Activated CD8-positive, alpha-beta memory T cell treated with anti-CD3 and anti-CD28 coated beads for 1 hour (primary cell): ENCODE data around the gene TMEM140.
"Not testable (repeated sequence)": the region's sequence is repeated elsewhere in the genome, so short reads cannot be mapped to it uniquely, and the experiment has no call there.

ENCODE experiments used
- DNase-seq, 2 donors: peaks; one replicate each; pipeline ENCODE4 v3.0.0-alpha.2; 2020; ENCODE audit warnings: low read depth in 1 of 2; ENCODE audit errors: extremely low read depth in 1 of 2

Gene TMEM140

DNA sequence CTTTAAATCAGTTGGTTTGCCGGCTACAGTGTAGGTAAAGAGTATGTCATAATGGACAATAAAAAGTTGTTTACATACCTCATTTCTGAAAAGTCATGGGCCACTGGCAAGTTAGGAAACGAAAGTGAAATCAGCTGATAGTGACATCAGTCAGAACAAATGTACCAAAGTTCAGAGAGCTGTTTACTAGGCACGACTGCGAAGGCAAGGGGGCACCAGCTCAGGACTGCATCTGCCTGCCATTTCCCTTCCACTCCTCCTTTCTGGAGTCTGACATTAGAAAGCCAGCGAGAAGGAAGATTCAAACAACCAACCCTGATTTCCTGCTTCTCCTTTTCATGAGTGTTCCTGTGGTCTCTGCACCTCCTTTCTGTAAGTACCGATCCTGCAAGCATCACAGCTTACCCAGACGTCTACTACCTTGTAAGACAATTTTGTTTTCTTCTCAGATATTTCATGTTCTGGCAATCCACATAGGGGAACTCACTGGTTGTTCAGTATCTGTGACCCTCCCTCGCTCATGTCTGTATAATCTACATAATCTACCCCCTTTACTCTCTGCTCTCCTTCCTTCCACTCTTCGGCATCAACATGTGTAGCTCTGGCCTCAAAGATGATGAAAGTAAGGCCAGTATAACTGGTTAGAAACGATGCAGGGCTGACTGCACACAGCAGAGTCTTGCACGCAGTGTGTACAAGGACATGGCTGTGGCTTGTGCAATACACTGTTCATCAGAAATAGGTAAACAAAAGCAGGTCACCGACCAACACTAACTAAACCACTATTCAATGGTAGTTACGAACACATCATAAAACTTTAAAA, at the start of gene TMEM140:
Gene TMEM140, plus strand, starts transcription at position 174 of the 823 bp plus-strand sequence. CDS start 16,370 bp downstream, outside the sequence.
- DNase-seq: peak in 1 of 2 donors; percentile 25

GRCh38 chr7:135098391-135098790, 49.5 kb upstream of the TMEM140 start:
- DNase-seq: no peak

GRCh38 chr7:135100856-135101255, 47.0 kb upstream of the TMEM140 start:
- DNase-seq: no peak

DNA sequence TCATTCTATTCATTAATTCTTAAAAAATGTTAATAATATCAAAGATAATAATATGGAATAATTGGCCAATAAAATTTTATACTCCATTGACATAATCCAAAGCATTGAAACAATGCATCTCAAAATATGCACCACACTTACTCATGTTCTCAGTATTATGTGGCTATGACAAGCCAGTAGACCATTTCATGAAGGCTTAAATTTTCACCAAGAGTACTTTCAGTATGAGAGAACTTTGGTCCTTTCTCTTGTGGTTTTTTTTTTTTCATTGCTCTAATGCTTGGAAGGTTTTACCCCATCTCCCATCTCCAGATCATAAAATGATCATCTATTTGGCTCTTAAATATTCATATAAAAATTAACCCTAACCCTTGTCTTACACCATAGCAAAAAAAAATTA, 45.5 kb upstream of the TMEM140 start:
- DNase-seq: no peak

DNA sequence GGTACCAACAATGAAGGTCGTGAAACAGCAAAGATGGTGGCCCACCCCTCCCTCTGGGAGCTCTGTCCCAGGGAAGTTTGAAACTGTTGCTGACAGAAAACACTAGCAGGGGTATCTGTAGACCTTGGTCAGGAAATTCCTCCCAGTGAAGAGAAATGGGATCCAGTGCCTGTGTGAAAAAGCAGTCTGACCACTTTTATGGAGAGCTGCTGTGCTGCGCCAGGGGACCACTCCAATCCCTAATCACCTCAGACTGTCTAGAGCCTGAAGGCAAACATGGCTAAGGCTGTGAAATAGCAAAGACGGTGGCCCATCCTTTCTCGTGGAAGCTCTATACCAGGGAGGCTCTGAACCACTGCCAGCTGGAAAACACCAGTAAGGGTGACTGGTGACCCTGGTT, 38.3 kb upstream of the TMEM140 start:
- DNase-seq: no peak

DNA sequence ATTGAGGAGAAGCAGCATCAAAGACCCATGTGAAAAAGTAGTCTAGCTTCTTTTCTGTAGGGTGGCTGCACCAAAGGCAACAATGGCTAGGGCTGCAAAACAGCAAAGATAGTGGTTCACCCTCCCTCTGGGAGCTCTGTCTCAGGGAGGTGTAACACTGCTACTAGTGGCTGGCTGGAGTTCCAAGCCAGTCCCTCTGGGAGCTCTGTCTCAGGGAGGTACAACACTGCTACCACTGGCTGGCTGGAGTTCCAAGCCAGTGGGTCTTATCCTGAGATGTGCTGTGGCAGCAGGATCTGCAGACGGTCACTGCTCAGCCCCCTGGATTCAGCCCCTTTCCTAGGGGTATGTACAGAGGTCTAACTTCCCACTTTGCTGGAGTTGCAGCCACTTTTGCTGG, 37.9 kb upstream of the TMEM140 start:
- no peak for DNase-seq

DNA sequence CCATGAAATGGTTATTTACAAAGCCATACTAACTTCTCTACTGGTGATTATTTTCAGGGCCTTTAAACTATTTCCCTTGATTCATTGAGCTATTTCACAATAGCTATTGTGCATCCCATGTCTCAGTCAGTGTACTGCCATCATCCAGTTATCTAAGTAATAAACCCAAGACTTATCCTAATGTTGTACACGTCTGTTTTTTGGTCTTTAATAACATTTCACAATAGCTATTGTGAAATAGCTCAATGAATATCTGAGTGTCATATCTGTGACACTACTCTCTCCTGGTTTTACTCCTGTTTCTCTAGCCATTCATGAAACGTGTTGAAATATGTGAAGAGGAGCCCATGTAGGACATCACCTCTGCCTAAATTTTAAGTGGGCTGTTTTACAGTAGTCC, 36.5 kb upstream of the TMEM140 start:
- no peak for DNase-seq

GRCh38 chr7:135114622-135115021, 33.2 kb upstream of the TMEM140 start:
- DNase-seq: no peak

DNA sequence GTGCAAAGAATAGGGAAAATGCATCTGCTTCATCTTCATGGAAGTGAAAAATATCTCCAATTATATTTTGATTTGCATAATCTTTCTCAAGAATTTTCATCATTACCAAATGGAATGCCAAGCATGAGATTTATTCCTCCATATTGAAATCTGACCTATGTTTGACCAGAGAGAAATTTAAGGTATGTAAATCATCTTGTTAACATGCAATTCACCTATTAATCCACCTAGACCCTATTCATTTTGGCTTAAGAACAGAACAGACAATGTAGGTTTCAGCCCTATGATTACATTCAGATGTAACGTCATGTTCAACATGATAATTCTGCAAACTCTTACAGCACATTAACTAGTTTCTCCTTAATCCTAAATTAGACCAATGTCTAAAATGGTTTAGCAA, 30.8 kb upstream of the TMEM140 start:
- DNase-seq: no peak

DNA sequence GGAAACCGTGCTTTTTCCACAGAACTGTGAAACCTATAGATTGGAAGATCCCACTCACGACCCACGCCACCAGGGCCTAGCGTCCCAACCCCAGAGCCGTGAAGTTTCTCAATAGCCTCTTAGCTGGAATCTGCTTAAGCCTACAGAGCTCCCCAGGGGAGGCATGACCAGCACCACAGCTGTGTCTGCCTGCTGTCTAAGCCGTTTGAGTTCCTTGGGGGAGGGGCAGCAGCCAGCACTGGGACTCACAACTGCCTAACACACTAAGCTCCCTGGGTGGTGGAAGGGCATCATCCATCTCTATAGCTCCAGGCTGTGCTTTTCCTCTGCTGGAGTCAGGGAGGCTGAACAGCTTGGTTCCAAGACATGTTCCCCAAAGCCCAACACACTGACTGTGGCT, 26.0 kb upstream of the TMEM140 start:
- no peak for DNase-seq

GRCh38 chr7:135124631-135125030, 23.2 kb upstream of the TMEM140 start:
- DNase-seq: not testable (repeated sequence)

GRCh38 chr7:135128931-135129330, 18.9 kb upstream of the TMEM140 start:
- DNase-seq: no peak

- DNase-seq: no peak
Observed at GRCh38 chr7:135129579-135129978, 18.3 kb upstream of the TMEM140 start.

GRCh38 chr7:135143885-135144668, 3.8 kb upstream of the TMEM140 start:
- DNase-seq: no peak

- no peak for DNase-seq
Observed at GRCh38 chr7:135147341-135147898, 452 bp upstream of the TMEM140 start.

DNA sequence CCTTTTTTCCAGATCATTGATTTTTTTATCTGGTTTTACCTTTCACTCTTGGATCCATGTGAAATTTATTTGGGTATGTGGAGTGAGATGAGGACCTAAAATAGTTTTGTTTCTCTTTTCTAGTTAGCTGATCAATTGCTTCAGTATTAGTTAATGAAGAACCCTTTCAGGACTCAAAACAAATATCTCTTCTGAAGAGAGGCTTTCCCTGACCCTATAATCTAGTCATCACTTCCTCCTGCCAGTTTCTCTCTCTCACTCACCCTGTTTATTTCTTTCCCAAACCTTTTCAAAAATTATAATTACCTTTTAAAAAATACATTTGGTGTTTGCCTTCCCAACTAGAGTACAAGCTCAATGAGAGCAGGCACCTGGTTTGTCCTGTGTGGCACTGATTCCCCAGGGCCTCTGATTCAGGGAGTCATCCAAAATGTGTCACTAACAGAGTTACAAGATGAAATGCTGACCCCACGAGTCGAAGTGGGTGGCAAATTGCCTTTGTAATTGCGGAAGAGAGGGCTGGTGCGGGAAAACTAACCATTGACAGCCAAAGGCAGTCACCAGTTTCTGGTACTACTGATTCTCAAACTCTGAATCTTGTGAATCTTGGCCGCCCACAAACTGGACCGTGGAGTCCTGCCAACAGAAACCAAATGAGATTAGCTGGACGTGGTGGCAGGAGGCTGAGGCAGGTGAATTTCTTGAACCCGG, 2.4 kb downstream of the TMEM140 start:
- DNase-seq: no peak

DNA sequence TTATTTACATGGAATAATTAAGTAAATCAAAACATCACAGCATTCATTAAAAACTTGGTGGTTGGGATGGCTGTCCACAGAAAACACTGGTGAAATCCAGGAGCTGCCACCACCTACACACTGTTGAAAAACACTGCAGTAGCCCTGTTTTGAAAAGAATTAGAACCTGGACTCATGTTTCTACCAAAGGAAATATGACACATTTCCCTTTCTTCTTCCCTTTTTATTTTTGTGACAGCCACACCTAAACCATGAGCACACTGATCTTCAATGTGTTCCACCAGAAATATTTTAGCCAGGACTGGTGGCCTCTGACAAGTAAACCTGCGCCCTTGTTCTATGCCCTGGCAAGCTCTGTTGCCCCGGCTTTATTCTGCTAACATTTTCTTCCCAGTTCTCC, 3.3 kb downstream of the TMEM140 start:
- no peak for DNase-seq

GRCh38 chr7:135151533-135151932, 3.7 kb downstream of the TMEM140 start:
- no peak for DNase-seq

- no peak for DNase-seq
Observed at GRCh38 chr7:135152442-135152841, 4.6 kb downstream of the TMEM140 start.

GRCh38 chr7:135154734-135155133, 6.9 kb downstream of the TMEM140 start:
- no peak for DNase-seq

- DNase-seq: no peak
Observed at GRCh38 chr7:135156290-135156689, 8.4 kb downstream of the TMEM140 start.
